K562 (cell line): ENCODE results near the gene SRL. TPM values are rescaled to one million over a fixed set of nuclear protein-coding genes. Genes with fewer than 3 reads are reported as not detected.
A peak's percentile ranks its signal among the peaks of the same experiment; 100 is the strongest.

Experiments used
- ARNT ChIP-seq, 2 experiments: fragments of 450-650 bp; IDR thresholded peaks; 2 replicates each; pipeline ENCODE4 v1.6.1; 2016; ENCODE audit warnings: mild to moderate bottlenecking in 1 of 2
- BHLHE40 ChIP-seq: IDR thresholded peaks from 2 replicates; pipeline ENCODE4 v1.6.1; 2011; ENCODE audit warnings: low read length, improper control_type of control experiment
- CCNT2 ChIP-seq: IDR thresholded peaks from 2 replicates; pipeline ENCODE4 v1.6.1; 2011; ENCODE audit warnings: borderline replicate concordance, low read depth, mild to moderate bottlenecking, moderate library complexity, mixed read lengths, low read length; ENCODE audit not compliant: insufficient read length; ENCODE audit errors: extremely low read depth
- CREB3 ChIP-seq: fragments of 450-650 bp; conservative IDR thresholded peaks from 2 replicates; pipeline ENCODE4 v1.6.1; 2016; ENCODE audit warnings: missing genetic modification characterization, low read depth, mild to moderate bottlenecking, missing compliant biosample characterization, moderate library complexity
- GABPB2 ChIP-seq: fragments of 250-450 bp; sonication (Bioruptor Pico); conservative IDR thresholded peaks from 2 replicates; pipeline ENCODE4 v1.5.1; 2021; ENCODE audit warnings: mild to moderate bottlenecking
- GTF3C2 ChIP-seq: IDR thresholded peaks from 3 replicates; pipeline ENCODE4 v1.6.1; 2011; ENCODE audit warnings: borderline replicate concordance, mild to moderate bottlenecking, moderate library complexity; ENCODE audit not compliant: insufficient read length; ENCODE audit errors: extremely low read depth
- HOMEZ ChIP-seq: fragments of 250-450 bp; sonication (Bioruptor Pico); IDR thresholded peaks from 2 replicates; pipeline ENCODE4 v1.4.0; 2020; ENCODE audit warnings: mild to moderate bottlenecking, moderate library complexity
- MECOM ChIP-seq: fragments of 250-450 bp; sonication (Bioruptor Pico); IDR thresholded peaks from 2 replicates; pipeline ENCODE4 v1.8.0; 2022; ENCODE audit warnings: inconsistent platforms
- NCOA6 ChIP-seq: fragments of 450-650 bp; IDR thresholded peaks from 2 replicates; pipeline ENCODE4 v1.6.1; 2017; ENCODE audit warnings: mild to moderate bottlenecking
- PHB ChIP-seq: fragments of 250-450 bp; sonication (Bioruptor Pico); IDR thresholded peaks from 2 replicates; pipeline ENCODE4 v1.5.0; 2021
- PPARD ChIP-seq: fragments of 250-450 bp; sonication (Bioruptor Pico); IDR thresholded peaks from 2 replicates; pipeline ENCODE4 v1.8.0; 2022; ENCODE audit warnings: inconsistent platforms, mild to moderate bottlenecking, moderate library complexity
- RBM22 ChIP-seq: fragments of 200-400 bp; formaldehyde crosslinking; IDR thresholded peaks from 2 replicates; pipeline ENCODE4 v1.6.1; 2018; ENCODE audit warnings: low read length, low read depth; ENCODE audit not compliant: poor library complexity, severe bottlenecking
- RUNX1 ChIP-seq: sonication (generic); IDR thresholded peaks from 2 replicates; pipeline ENCODE4 v1.6.1; 2016; ENCODE audit warnings: antibody characterized with exemption, low read depth
- SLC30A9 ChIP-seq: fragments of 250-450 bp; sonication (Bioruptor Pico); IDR thresholded peaks from 2 replicates; pipeline ENCODE4 v1.8.0; 2022; ENCODE audit warnings: mild to moderate bottlenecking, moderate library complexity
- STAG1 ChIP-seq: sonication (generic); formaldehyde crosslinking; IDR thresholded peaks from 2 replicates; pipeline ENCODE4 v1.5.0; 2020; ENCODE audit warnings: missing genetic modification reagents, borderline replicate concordance
- TFAM ChIP-seq: fragments of 250-450 bp; sonication (Bioruptor Pico); conservative IDR thresholded peaks from 2 replicates; pipeline ENCODE4 v1.5.0; 2021; ENCODE audit warnings: mild to moderate bottlenecking, moderate library complexity
- XRCC5 ChIP-seq: fragments of 200-400 bp; formaldehyde crosslinking; IDR thresholded peaks from 2 replicates; pipeline ENCODE4 v1.6.1; 2017; ENCODE audit warnings: low read depth, mild to moderate bottlenecking, low read length
- ZNF124 ChIP-seq: sonication (generic); formaldehyde crosslinking; IDR thresholded peaks from 2 replicates; pipeline ENCODE4 v1.8.1; 2022; ENCODE audit warnings: missing genetic modification reagents
- ZNF395 ChIP-seq: fragments of 200-800 bp; sonication (Bioruptor generic); IDR thresholded peaks from 2 replicates; pipeline ENCODE4 v1.6.1; 2017; ENCODE audit warnings: missing genetic modification characterization, missing compliant biosample characterization
- polyA plus RNA-seq, 8 experiments: library from polyadenylated mRNA; depleted of rRNA in 4 of 8; stranded (reverse) in 5 of 8; unstranded in 3 of 8; fragments of >200 nt; fragmentation: Nextera tagmentation in 2 of 8; fragmentation: Illumina TruSeq in 1 of 8; extraction: Ambion mirVana in 2 of 8; extraction: Trizol in 1 of 8; gene quantifications; 2 replicates each; pipeline versions ENCODE4 v1.2.1 to v1.2.3, GENCODE V29; 2011 to 2014; ENCODE audit warnings: inconsistent platforms in 1 of 8, missing spikeins in 1 of 8
- total RNA-seq, 7 experiments: library from RNA; depleted of rRNA in 6 of 7; stranded (reverse); fragments of >200 nt in 6 of 7; fragmentation: Illumina TruSeq in 2 of 7; extraction: Trizol in 2 of 7; gene quantifications; 2 replicates each; pipeline versions ENCODE4 v1.2.1 to v1.2.3, GENCODE V29; 2011 to 2021; ENCODE audit warnings: low replicate concordance in 1 of 7

SRL gene
- total and polyA plus RNA-seq, 9 of the 15 experiments (the other 6 are each of a cell fraction or from before 2014, with no cell fraction given) = 0.01 TPM; not detected in 8

- TF ChIP-seq STAG1 (CRISPR knock-in tag) = no peak
- TF ChIP-seq XRCC5 = no peak
- TF ChIP-seq NCOA6 = no peak
- TF ChIP-seq HOMEZ = no peak
- TF ChIP-seq PPARD (CRISPR knock-in tag) = no peak
- TF ChIP-seq GABPB2 (CRISPR knock-in tag) = no peak
- peak; percentile 76 for TF ChIP-seq BHLHE40
- peak; percentile 94; the same call in 1 of the 2 replicates for TF ChIP-seq CREB3
- TF ChIP-seq RUNX1 = no peak
- TF ChIP-seq GTF3C2 = no peak
- no peak for TF ChIP-seq SLC30A9 (CRISPR knock-in tag)
- no peak for TF ChIP-seq TFAM (CRISPR knock-in tag)
- TF ChIP-seq PHB = no peak
- no peak for TF ChIP-seq ZNF124
- no peak for TF ChIP-seq MECOM (CRISPR knock-in tag)
- TF ChIP-seq ZNF395 (CRISPR knock-in tag) = peak; percentile 88
- no peak for TF ChIP-seq CCNT2
- no peak for TF ChIP-seq ARNT (IDR thresholded peaks at IDR 0.05)
- no peak for TF ChIP-seq RBM22
Measured at GRCh38 chr16:4244254-4245076, 2.6 kb upstream of the SRL start (continued).
